NCI-H2196 treated with DMSO at 0.1 percent for 48 hours (cell line): ENCODE data around the gene BCAM.
"Not testable (repeated sequence)": the region's sequence is repeated elsewhere in the genome, so short reads cannot be mapped to it uniquely, and the experiment has no call there.

Experiments
- DNase-seq: peaks from one replicate; lab custom pipeline; 2025; ENCODE audit not compliant: unreplicated experiment; lab: John Stamatoyannopoulos, UW

The BCAM gene

GRCh38 chr19:44848036-44848811 lies 39.3 kb downstream of the BCAM start:
- no peak for DNase-seq

- no peak for DNase-seq
Measured at GRCh38 chr19:44848812-44849447, 40.0 kb downstream of the BCAM start.

- DNase-seq, result peak; percentile 72
Measured at GRCh38 chr19:44850641-44851109, 41.8 kb downstream of the BCAM start.

GRCh38 chr19:44851427-44851826 lies 42.5 kb downstream of the BCAM start:
- no peak for DNase-seq

- DNase-seq, result no peak
Measured at GRCh38 chr19:44855606-44856005, 46.7 kb downstream of the BCAM start.

GRCh38 chr19:44856421-44857083 lies 47.6 kb downstream of the BCAM start:
- no peak for DNase-seq

GRCh38 chr19:44857837-44858236 lies 48.9 kb downstream of the BCAM start:
- no peak for DNase-seq

GRCh38 chr19:44861576-44861975 lies 52.7 kb downstream of the BCAM start:
- DNase-seq, result not testable (repeated sequence)

GRCh38 chr19:44863990-44864389 lies 55.1 kb downstream of the BCAM start:
- no peak for DNase-seq

- DNase-seq, result no peak
Measured at GRCh38 chr19:44865196-44865767, 56.4 kb downstream of the BCAM start.

- no peak for DNase-seq
Measured at GRCh38 chr19:44866664-44867063, 57.8 kb downstream of the BCAM start.

GRCh38 chr19:44867578-44867977 lies 58.7 kb downstream of the BCAM start:
- no peak for DNase-seq

GRCh38 chr19:44869733-44870470 lies 61.0 kb downstream of the BCAM start:
- DNase-seq, result no peak
